Activated CD4-positive, alpha-beta T cell treated with anti-CD3 and anti-CD28 coated beads for 36 hours (primary cell): ENCODE measurements around the gene MICU1. TPM values are rescaled to one million over a fixed set of nuclear protein-coding genes. Genes with fewer than 3 reads are reported as not detected.
"Not testable (repeated sequence)": the region's sequence is repeated elsewhere in the genome, so short reads cannot be mapped to it uniquely, and the experiment has no call there.

Source experiments
- ATAC-seq: fragments of 200-7000 bp; cut with Tn5 transposase; one replicate; pipeline ENCODE4 v1.10.0; 2021; ENCODE audit warnings: mild to moderate bottlenecking, moderate library complexity
- CTCF ChIA-PET: fragments of 350-600 bp; sonication (Branson Sonifier 250); formaldehyde crosslinking; loops from one replicate; lab custom pipeline; 2021; ENCODE audit warnings: antibody characterized with exemption; lab: Charles Lee
- POLR2A ChIA-PET: fragments of 350-600 bp; sonication (Branson Sonifier 250); formaldehyde crosslinking; loops from one replicate; lab custom pipeline; 2021; ENCODE audit warnings: antibody characterized with exemption, inconsistent platforms; lab: Charles Lee
- DNase-seq: peaks from one replicate; pipeline ENCODE4 v3.0.0-alpha.2; 2020
- H3K27ac Mint-ChIP-seq: one replicate; pipeline ENCODE4 v1.8.0; 2021; ENCODE audit warnings: mixed read lengths
- H3K27me3 Mint-ChIP-seq: one replicate; pipeline ENCODE4 v1.8.0; 2021; ENCODE audit warnings: mixed read lengths
- H3K36me3 Mint-ChIP-seq: one replicate; pipeline ENCODE4 v1.8.0; 2021; ENCODE audit warnings: low read depth, mixed read lengths
- H3K4me1 Mint-ChIP-seq: one replicate; pipeline ENCODE4 v1.8.0; 2021; ENCODE audit warnings: mixed read lengths
- H3K4me3 Mint-ChIP-seq: one replicate; pipeline ENCODE4 v1.8.0; 2021; ENCODE audit warnings: mild to moderate bottlenecking, moderate library complexity, mixed read lengths
- H3K9me3 Mint-ChIP-seq: one replicate; pipeline ENCODE4 v1.8.0; 2021; ENCODE audit warnings: low read depth, mixed read lengths
- intact Hi-C, 2 experiments: fragments of 100-400 bp; cut with DNase I in 1 of 2; cut with micrococcal nuclease in 1 of 2; formaldehyde crosslinking; loops; one replicate each; pipeline versions ENCODE4 v1.14.2 to v1.15.1; 2022 to 2024; cut with DNase I, micrococcal nuclease
- total RNA-seq, 2 experiments: library from RNA; stranded (reverse); gene quantifications; one replicate each; pipeline ENCODE4 v1.2.3, GENCODE V29; 2021

The MICU1 gene
- total RNA-seq, 2 experiments from 2014 or later: 41.0 to 51.5 TPM

DNA sequence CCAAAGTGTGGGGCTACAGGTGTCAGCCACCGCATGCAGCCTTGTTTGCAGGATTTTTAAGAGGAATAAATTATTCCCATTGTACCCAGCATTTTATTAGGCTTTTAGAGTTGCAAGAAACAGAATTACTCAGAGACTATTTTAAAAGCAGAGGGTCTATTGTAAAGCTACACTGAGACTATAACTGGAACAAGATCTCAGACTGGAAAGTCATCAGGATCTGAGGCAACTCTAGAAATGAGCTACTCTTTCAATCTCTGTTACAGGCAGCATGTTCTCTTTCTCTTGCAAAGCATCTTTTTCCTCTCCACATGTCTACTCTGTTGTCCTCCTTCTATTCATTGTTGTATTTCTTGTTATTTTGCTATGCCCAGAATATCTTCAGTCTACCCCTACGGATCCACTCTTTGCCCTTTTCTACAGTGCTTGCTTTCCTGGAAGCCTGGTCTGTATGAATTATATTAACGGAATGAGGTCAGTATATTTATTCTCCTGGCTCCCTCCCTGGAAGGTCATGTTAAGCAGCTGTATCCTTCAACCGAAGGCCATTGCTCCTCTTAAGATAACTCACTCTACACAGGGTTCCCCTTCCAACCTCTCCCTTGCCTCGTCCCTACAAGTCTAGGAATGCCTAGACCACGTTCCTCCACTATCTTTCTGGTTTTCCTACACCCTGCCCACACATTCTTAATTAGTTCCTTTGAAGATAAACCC lies 27.7 kb upstream of the MICU1 start:
- H3K4me3 Mint-ChIP-seq: no peak overlapping the region
- H3K4me1 Mint-ChIP-seq: no peaks in the 10 kb centered on the region
- no peak for ATAC-seq
- H3K27me3 Mint-ChIP-seq: no peaks in the 10 kb centered on the region
- no peaks in the 10 kb centered on the region for H3K36me3 Mint-ChIP-seq
- no peaks in the 10 kb centered on the region for H3K9me3 Mint-ChIP-seq
- intact Hi-C loops: no loop called here
- POLR2A ChIA-PET: no interaction called here
- no peak for DNase-seq
- H3K27ac Mint-ChIP-seq: no peak overlapping the region
- CTCF ChIA-PET: no interaction called here

DNA sequence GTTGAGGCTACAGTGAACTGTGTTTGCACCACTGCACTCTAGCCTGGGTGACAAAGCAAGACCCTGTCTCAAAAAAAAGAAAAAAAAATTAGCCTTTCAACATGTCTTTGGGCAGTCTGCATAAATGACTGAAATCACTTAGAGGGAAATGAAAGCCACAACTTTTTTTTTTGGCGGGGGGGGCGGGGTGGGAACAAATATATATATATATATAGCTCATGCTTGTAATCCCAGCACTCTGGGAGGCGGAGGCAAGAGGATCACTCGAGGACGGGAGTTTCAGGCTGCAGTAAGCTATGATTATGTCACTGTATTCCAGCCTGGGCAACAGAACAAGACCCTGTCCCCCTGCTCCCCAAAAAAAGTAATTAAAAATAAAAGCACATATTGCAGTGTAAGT lies 23.4 kb upstream of the MICU1 start:
- ChIA-PET POLR2A (no interaction called here), CTCF (interaction anchor here (0.6 kb wide), 1 partner anchor 269 kb away, joined by 3 read pairs; no protein-coding TSS in a partner anchor)
- H3K36me3 Mint-ChIP-seq: no peaks in the 10 kb centered on the region
- intact Hi-C loops: no loop called here
- H3K27ac Mint-ChIP-seq: no peak overlapping the region
- DNase-seq: no peak
- ATAC-seq: no peak
- no peaks in the 10 kb centered on the region for H3K4me1 Mint-ChIP-seq
- no peaks in the 10 kb centered on the region for H3K27me3 Mint-ChIP-seq
- no peaks in the 10 kb centered on the region for H3K9me3 Mint-ChIP-seq
- no peak overlapping the region for H3K4me3 Mint-ChIP-seq

DNA sequence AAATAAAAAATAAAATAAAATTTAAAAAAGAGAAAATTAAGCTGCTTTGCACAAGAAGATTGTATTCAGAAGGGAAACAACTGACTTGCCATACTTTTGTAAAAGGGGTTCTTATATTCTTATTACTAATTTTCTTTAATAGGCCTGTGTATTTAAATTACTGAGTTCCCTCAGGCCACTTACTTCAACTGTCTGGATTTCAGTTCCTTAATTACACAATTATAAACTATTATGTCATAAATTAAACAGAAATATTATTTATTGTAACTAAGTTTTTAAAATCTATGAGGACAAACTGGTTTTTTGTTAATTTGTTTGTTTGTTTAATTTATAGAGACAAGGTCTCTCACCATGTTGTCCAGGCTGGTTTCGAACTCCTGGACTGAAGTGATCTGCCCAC lies 22.4 kb upstream of the MICU1 start:
- ChIA-PET CTCF (interaction anchor here (0.6 kb wide), 1 partner anchor 17 kb away, joined by 3 read pairs; no protein-coding TSS in a partner anchor), POLR2A (no interaction called here)
- Mint-ChIP-seq H3K27ac (no peak overlapping the region), H3K4me1 (no peaks in the 10 kb centered on the region), H3K9me3 (no peaks in the 10 kb centered on the region), H3K36me3 (no peaks in the 10 kb centered on the region), H3K27me3 (no peaks in the 10 kb centered on the region), H3K4me3 (no peak overlapping the region)
- DNase-seq (no peak), ATAC-seq (no peak)
- intact Hi-C loops: no loop called here

DNA sequence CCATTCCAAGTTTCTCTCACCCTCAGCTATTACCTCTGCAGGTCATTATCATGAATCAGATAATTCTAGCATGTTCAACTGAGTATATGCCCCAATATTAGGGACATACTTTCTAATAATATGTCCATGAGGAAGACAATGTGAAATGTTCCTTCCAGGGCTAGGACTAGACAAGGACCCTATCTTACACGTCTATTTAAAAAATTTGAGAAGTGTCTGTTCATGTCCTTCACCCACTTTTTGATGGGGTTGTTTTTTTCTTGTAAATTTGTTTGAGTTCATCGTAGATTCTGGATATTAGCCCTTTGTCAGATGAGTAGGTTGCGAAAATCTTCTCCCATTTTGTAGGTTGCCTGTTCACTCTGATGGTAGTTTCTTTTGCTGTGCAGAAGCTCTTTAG lies 21.1 kb upstream of the MICU1 start:
- H3K27ac Mint-ChIP-seq, CTCF ChIA-PET, H3K36me3 Mint-ChIP-seq, intact Hi-C loops, POLR2A ChIA-PET, H3K27me3 Mint-ChIP-seq, ATAC-seq, H3K4me3 Mint-ChIP-seq, H3K9me3 Mint-ChIP-seq, H3K4me1 Mint-ChIP-seq, DNase-seq: not testable (repeated sequence)

DNA sequence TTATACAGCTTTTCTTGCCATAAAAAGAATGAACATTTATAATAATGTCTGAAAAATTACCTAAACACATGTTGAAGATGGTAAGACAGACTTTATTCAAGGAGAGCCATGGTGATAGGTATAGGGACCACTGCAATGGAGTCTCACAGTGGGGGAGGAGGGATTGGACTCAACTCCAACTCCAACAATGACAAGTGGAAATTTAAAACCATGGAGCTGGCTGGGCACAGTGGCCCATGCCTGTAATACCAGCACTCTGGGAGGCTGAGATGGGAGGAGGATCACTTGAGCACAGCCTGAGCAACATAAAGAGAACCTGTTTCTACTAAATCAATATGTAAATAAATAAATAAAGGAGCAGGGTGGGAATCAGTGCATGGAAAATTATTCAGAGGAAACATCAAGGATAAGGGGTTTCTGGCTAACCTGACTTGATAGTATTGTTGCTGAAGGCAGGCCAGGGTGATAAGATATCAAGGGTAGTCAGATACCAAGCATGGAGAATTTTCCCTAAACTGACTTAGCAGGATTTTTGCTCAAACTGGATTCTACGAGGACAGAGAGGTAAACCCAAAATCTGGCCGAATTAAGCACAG lies 19.5 kb upstream of the MICU1 start:
- Mint-ChIP-seq H3K27me3 (no peaks in the 10 kb centered on the region), H3K4me3 (no peak overlapping the region), H3K27ac (no peak overlapping the region), H3K9me3 (no peaks in the 10 kb centered on the region), H3K36me3 (no peaks in the 10 kb centered on the region), H3K4me1 (no peaks in the 10 kb centered on the region)
- POLR2A ChIA-PET: no interaction called here
- CTCF ChIA-PET: interaction anchor here (0.7 kb wide), 1 partner anchor 13 kb away, joined by 3 read pairs; no protein-coding TSS in a partner anchor
- intact Hi-C loops: no loop called here
- DNase-seq (no peak), ATAC-seq (no peak)

DNA sequence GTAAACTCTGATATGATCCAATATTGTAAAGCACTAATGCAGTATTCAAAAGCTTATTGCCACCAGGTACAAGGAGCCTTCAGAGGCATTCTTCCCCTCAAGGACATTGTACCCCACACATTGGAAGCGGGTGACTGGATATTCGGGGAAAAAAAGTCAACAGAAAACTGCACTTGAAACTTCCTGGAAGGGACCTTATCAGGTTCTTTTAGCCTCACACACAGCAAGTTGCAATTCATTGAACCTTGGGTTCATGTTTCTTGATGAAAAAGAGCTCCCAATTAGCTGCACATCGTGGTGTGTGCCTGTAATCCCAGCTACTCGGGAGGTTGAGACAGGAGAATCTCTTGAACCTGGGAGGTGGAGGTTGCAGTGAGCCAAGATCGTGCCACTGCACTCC lies 16.4 kb upstream of the MICU1 start:
- peaks cover 3% of the 10 kb centered on the region for H3K4me1 Mint-ChIP-seq
- ATAC-seq: no peak
- DNase-seq: no peak
- H3K36me3 Mint-ChIP-seq: no peaks in the 10 kb centered on the region
- ChIA-PET POLR2A (no interaction called here), CTCF (interaction anchor here (0.5 to 0.7 kb wide), 2 partner anchors 19 to 23 kb away, joined by 3 to 4 read pairs; no protein-coding TSS in a partner anchor)
- H3K27me3 Mint-ChIP-seq: no peaks in the 10 kb centered on the region
- no peaks in the 10 kb centered on the region for H3K9me3 Mint-ChIP-seq
- intact Hi-C loops: no loop called here
- H3K4me3 Mint-ChIP-seq: no peak overlapping the region
- H3K27ac Mint-ChIP-seq: no peak overlapping the region

DNA sequence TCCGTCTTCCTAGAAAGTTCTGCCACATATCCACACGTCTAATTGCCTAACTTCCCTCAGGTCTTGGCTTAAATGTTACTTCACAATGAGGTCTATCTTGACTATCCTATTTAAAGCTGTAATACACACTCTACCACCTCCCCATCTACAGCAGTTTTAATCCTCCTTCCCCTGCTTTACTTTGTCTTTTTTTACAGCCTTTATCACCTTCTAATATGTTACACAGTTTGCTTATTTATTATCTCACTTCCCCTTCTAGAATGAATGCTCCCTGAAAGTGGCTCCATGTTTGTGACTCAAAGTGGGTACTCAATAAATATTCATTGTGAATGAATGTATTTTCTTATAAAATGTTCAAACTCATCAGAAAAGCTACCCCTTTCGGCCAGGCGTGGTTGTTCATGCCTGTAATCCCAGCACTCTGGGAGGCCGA lies 13.6 kb upstream of the MICU1 start:
- H3K9me3 Mint-ChIP-seq: no peaks in the 10 kb centered on the region
- peaks cover 4% of the 10 kb centered on the region for H3K4me1 Mint-ChIP-seq
- ChIA-PET POLR2A (no interaction called here), CTCF (interaction anchor here (0.8 kb wide), 1 partner anchor 234 kb away, joined by 4 read pairs; no protein-coding TSS in a partner anchor)
- intact Hi-C loops: no loop called here
- H3K36me3 Mint-ChIP-seq: no peaks in the 10 kb centered on the region
- H3K27ac Mint-ChIP-seq: no peak overlapping the region
- no peak for DNase-seq
- no peaks in the 10 kb centered on the region for H3K27me3 Mint-ChIP-seq
- no peak overlapping the region for H3K4me3 Mint-ChIP-seq
- no peak for ATAC-seq

DNA sequence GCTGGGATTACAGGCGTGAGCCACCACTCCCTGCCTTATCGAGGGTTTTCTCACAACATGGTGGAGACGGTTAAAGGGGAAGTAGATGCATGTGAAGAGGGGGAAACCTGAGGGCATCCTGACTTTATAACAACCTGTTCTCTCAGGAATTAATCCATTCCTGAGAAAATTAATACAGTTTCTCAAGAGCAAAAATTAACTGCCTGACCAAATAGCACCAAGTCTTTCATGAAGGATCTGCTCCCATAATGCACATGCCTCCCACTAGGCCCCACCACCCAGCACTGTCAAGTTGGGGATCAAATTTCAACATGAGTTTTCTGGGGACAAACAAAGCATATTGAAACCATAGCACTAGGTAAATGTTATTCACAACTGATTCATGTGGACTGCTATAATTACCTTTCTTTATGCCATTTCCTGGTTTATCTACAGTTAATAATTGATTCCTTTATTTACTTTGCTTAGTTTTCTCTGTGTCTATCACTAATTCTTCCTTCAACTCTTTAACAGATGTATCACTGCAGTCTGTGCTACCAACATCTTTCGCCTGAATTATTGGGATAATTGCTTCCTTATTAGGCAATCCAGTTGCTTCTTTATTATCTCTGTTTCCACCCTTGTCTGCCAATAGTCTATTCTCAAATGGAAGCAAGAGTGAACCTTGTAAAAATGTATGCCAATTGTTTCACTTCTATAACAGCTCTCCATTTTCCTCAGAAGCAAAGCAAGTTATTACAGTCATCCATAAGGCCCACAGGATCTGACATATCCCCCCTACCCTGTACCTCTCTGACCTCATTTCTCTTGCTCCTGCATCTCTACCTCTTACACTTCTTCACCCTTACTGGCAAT lies 12.9 kb upstream of the MICU1 start:
- H3K9me3 Mint-ChIP-seq: no peaks in the 10 kb centered on the region
- peaks cover 4% of the 10 kb centered on the region for H3K4me1 Mint-ChIP-seq
- H3K4me3 Mint-ChIP-seq: no peak overlapping the region
- no peak for ATAC-seq
- intact Hi-C loops: no loop called here
- ChIA-PET POLR2A (no interaction called here), CTCF (no interaction called here)
- no peak for DNase-seq
- H3K27ac Mint-ChIP-seq: no peak overlapping the region
- H3K36me3 Mint-ChIP-seq: no peaks in the 10 kb centered on the region
- no peaks in the 10 kb centered on the region for H3K27me3 Mint-ChIP-seq

DNA sequence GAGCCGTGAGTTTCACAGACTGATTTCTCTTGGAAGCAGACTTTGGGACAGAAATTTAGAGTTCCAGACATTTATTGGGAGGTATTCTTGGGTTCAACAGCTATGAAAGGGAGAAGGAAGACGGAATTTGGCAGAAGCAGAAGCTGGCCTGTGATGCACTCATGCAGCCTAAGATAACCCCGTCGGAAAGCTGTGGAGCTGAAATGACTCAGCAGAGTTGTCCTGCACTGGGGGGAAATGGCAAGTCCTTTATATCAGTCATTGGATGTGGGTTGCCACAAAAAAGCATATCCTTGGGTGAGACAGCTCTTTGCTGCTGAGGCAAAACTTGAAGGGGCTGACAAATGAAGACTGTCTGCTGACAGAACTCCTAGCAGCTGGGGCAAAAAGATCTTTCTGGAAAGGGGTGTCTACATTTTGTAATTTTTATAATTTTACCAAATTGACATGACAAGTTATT lies 11.5 kb upstream of the MICU1 start:
- POLR2A ChIA-PET: interaction anchor here (1.0 kb wide), 1 partner anchor 12 kb away, joined by 3 read pairs; no protein-coding TSS in a partner anchor
- intact Hi-C loops: no loop called here
- no peaks in the 10 kb centered on the region for H3K36me3 Mint-ChIP-seq
- no peak overlapping the region for H3K27ac Mint-ChIP-seq
- no peak overlapping the region for H3K4me3 Mint-ChIP-seq
- H3K9me3 Mint-ChIP-seq: no peaks in the 10 kb centered on the region
- CTCF ChIA-PET: interaction anchor here (0.6 to 0.8 kb wide), 3 partner anchors 14 to 120 kb away, joined by 3 to 4 read pairs (median 3); no protein-coding TSS in a partner anchor
- ATAC-seq: peak; percentile 95
- peaks cover 4% of the 10 kb centered on the region for H3K4me1 Mint-ChIP-seq
- no peaks in the 10 kb centered on the region for H3K27me3 Mint-ChIP-seq
- DNase-seq: peak; percentile 67

DNA sequence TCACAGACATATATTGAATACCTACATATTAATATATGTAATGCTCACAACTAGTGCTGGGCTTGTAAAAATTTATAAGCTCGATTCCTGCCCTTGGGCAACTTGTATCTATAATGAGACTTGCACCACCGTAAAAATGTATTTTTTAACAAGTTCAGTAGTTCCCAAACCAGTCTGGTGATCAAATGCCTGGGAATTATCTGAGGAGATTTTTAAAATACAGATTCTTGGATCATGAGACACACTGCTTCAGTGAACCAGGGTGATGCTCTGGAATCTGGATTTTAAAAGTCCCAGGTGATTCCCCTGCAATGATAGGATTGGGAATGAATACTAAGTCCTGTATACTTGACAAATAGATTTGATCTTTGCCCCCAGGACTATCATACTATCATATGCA lies 4.3 kb upstream of the MICU1 start:
- intact Hi-C loops: no loop called here
- ChIA-PET POLR2A (no interaction called here), CTCF (no interaction called here)
- H3K27ac Mint-ChIP-seq: no peak overlapping the region
- H3K9me3 Mint-ChIP-seq: no peaks in the 10 kb centered on the region
- H3K36me3 Mint-ChIP-seq: no peaks in the 10 kb centered on the region
- H3K27me3 Mint-ChIP-seq: no peaks in the 10 kb centered on the region
- no peak overlapping the region for H3K4me3 Mint-ChIP-seq
- ATAC-seq: no peak
- DNase-seq: no peak
- peaks cover under 1% of the 10 kb centered on the region for H3K4me1 Mint-ChIP-seq

DNA sequence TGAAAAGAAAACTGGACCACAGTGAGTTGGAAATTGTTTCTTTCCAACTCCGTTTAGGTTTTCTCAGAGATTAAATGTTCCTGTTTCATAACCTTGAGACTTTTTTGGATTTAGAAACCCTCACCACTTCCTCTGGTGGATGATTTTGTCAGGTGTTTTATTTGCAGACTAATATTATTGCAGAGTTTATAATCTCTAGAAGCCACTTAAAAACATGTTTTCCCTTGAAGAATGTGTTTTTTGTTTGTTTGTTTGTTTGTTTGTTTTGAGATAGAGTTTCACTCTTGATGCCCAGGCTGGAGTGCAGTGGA lies 520 bp upstream of the MICU1 start:
- ChIA-PET CTCF (interaction anchor here (1.1 to 1.2 kb wide), 5 partner anchors 13 to 323 kb away, joined by 3 to 4 read pairs (median 3); partner anchors contain the start of gene MCU), POLR2A (interaction anchor here (0.7 to 1.7 kb wide), 4 partner anchors 53 to 72 kb away, joined by 3 to 7 read pairs (median 4); partner anchors contain the start of gene MCU)
- DNase-seq (no peak), ATAC-seq (no peak)
- Mint-ChIP-seq H3K4me1 (peaks cover 7% of the 10 kb centered on the region), H3K4me3 (peak overlapping the region; percentile 94), H3K9me3 (no peaks in the 10 kb centered on the region), H3K27me3 (no peaks in the 10 kb centered on the region), H3K36me3 (peaks cover 2% of the 10 kb centered on the region), H3K27ac (peak overlapping the region; percentile 91)
- intact Hi-C loops: loop anchor here (1.0 to 10.0 kb wide), 10 partner anchors 62 to 620 kb away; partner anchors contain the start of genes MCU (in 2 of the 2), ANAPC16 (in 1 of the 2), ASCC1 (in 1 of the 2) and DNAJB12 (in 1 of the 2)
